Stimulated activated effector memory CD8-positive, alpha-beta T cell treated with anti-CD3 and anti-CD28 coated beads, Interleukin-12 subunit alpha, Interleukin-12 subunit beta, amount 100 ng/mL, for 72 hours (primary cell): ENCODE measurements around the gene GZMM.

ENCODE experiments used
- ATAC-seq: fragments of 150-1000 bp; cut with Tn5 transposase; 2 replicates; pipeline ENCODE4 v1.10.0; 2021
- DNase-seq, 2 donors: peaks; one replicate each; pipeline ENCODE4 v3.0.0; 2021 to 2022; ENCODE audit warnings: low spot score in 2 of 2
- H3K27ac Mint-ChIP-seq: one replicate; pipeline ENCODE4 v1.8.0; 2022; ENCODE audit warnings: mild to moderate bottlenecking, mixed read lengths
- H3K36me3 Mint-ChIP-seq: one replicate; pipeline ENCODE4 v1.8.0; 2022; ENCODE audit warnings: mild to moderate bottlenecking, mixed read lengths
- H3K4me1 Mint-ChIP-seq: one replicate; pipeline ENCODE4 v1.8.0; 2022; ENCODE audit warnings: mixed read lengths
- H3K4me3 Mint-ChIP-seq: one replicate; pipeline ENCODE4 v1.8.0; 2022; ENCODE audit warnings: mild to moderate bottlenecking, mixed read lengths
- H3K9me3 Mint-ChIP-seq: one replicate; pipeline ENCODE4 v1.8.0; 2022; ENCODE audit warnings: mixed read lengths

Gene GZMM

DNA sequence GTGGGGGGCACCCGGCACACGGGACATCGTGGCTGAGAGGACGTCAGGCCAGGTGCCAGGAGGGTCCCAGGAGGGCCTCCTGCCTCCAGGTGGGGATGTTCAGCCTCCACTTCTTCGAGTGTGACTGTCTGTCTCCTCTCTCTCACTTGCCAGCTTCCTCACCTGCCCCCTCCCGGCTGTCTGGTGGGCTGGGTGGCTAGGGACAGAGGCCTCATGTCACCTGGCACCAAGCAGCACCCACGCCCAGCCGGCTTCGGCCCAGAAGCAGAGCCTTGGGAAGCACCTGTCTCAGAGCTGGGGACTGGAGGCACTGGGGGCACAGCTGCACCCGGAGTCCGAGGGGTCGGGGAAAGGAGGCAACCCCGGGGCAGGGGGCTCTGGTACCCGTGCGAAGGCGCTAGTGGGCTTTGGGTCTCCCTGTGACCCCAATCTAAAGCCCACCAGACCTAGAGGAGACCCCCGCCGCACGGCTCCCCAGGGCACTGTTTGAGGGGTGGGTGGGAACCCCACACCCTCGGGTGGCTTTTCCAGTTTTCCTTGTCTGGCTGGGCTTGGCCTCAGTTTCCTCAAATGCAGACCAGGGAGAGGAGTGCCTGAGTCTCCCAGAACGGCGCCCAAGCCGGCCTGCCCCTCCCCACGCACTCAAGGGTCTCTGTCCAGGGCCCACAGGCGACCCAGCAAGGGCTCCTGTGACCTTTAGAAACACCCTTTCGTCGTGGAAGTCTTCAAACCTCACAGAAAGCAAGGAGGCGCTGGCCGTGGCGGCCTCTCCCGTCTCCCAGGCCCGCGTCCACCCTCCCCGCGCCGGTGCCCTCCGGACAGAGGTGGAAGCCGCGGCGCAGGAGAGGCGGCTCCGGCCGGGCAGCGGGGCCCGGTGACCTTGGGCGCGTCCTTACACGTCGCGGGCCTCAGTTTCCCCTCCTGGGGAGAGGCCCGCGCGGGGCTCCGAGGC, 45.2 kb downstream of the GZMM start:
- no peak for DNase-seq
- Mint-ChIP-seq H3K4me3 (peak overlapping the region; percentile 34), H3K36me3 (peaks cover 4% of the 10 kb centered on the region), H3K9me3 (no peaks in the 10 kb centered on the region), H3K4me1 (peaks cover 8% of the 10 kb centered on the region), H3K27ac (no peak overlapping the region)
- no peak for ATAC-seq

DNA sequence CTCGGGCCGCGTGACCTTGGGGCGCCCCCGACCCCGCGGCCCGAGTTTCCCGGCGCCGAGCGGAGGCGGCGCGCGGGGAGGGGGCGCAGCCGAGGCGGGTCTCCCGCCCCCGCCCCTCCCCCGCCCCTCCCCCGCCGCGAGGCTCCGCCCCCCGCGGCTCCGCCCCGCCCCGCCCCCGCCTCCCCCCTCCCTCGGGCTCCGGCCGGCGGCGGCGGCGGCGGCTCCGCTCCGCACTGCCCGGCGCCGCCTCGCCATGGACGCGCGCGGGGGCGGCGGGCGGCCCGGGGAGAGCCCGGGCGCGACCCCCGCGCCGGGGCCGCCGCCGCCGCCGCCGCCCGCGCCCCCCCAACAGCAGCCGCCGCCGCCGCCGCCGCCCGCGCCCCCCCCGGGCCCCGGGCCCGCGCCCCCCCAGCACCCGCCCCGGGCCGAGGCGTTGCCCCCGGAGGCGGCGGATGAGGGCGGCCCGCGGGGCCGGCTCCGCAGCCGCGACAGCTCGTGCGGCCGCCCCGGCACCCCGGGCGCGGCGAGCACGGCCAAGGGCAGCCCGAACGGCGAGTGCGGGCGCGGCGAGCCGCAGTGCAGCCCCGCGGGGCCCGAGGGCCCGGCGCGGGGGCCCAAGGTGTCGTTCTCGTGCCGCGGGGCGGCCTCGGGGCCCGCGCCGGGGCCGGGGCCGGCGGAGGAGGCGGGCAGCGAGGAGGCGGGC, 46.0 kb downstream of the GZMM start, which contains the start of gene HCN2:
Gene HCN2, plus strand, starts transcription at position 189 of the 703 bp plus-strand sequence. Its CDS starts 65 bp downstream, at position 254.
- DNase-seq (no peak), ATAC-seq (peak; percentile 4)
- Mint-ChIP-seq H3K9me3 (no peaks in the 10 kb centered on the region), H3K36me3 (peaks cover 4% of the 10 kb centered on the region), H3K4me1 (peaks cover 6% of the 10 kb centered on the region), H3K27ac (no peak within 1 kb of the TSS), H3K4me3 (peak within 1 kb of the TSS; percentile 34)

DNA sequence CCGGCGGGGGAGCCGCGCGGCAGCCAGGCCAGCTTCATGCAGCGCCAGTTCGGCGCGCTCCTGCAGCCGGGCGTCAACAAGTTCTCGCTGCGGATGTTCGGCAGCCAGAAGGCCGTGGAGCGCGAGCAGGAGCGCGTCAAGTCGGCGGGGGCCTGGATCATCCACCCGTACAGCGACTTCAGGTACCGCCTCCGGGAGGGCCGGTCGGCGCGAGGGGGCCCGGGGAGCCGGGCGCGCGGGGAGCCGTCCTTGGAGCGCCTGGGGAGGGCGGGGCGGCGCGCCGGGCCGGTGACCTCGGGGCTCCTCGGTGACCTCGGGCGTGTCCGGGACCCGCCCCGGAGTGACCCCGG, 46.5 kb downstream of the GZMM start:
- Mint-ChIP-seq H3K36me3 (peaks cover 4% of the 10 kb centered on the region), H3K27ac (no peak overlapping the region), H3K4me3 (peak overlapping the region; percentile 20), H3K9me3 (no peaks in the 10 kb centered on the region), H3K4me1 (peaks cover 6% of the 10 kb centered on the region)
- DNase-seq (no peak), ATAC-seq (peak; percentile 35)

DNA sequence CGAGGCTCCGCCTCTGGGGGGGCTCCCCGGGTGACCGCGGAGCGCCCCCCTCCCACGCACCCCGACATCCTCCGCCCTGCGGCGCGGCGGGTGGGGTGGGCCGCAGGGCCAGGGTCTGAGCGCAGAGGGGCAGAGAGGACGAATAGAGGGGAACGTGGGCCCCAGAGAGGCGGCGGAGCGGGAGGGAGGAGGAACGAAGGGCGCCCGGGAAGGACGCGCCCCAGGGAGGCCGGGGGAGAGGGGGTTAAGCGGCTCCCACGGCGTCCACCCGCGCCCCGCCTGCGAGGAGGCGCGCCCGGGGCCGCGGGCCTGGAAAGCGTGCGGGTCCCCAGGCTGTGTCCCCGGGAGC, 46.9 kb downstream of the GZMM start:
- Mint-ChIP-seq H3K4me1 (peaks cover 6% of the 10 kb centered on the region), H3K9me3 (no peaks in the 10 kb centered on the region), H3K4me3 (peak overlapping the region; percentile 20), H3K27ac (no peak overlapping the region), H3K36me3 (peaks cover 4% of the 10 kb centered on the region)
- ATAC-seq (no peak), DNase-seq (no peak)

DNA sequence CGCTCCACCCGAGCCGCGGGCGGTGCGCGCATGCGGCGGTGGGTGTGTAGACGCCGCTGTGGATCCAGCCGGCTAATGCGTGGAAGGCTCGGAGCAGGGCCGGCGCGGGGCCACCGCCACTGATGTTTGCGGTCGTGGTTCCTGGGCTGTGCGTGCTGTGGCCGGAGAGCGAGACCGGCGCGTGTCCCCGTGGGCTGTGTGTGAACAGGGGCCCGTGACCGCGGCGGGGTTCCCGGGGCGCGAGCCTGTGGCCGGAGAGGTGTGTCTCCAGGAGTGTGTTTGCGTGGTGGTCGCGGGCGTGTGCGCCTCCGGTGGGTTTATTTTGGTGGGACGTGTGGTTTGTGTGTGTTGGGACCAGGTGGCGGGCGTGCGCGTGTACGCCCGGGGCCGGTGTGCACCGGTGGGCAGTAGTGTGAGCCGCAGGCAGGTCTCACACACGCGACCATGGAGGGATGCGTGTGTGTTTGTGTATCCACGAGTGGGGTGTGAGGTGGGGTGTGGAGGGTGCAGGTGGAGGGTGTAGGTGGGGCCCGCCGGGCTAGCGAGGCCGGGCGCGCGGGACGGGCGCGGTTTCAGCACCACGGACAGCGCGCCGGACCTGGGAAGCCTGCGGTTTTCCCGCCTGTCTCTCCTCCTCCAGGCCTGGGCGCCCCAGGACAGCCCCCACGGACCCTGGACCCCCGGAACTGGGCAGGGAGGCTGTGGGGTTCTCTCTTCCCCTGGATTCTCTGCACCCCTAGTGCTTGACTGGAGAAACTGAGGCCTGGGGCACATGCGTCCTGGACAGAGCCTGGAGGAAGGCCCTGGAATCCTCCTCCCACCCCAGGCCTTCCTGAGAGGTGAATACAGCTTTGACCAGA, 47.5 kb downstream of the GZMM start:
- no peaks in the 10 kb centered on the region for H3K9me3 Mint-ChIP-seq
- peaks cover 6% of the 10 kb centered on the region for H3K4me1 Mint-ChIP-seq
- ATAC-seq: no peak
- H3K36me3 Mint-ChIP-seq: peaks cover 4% of the 10 kb centered on the region
- DNase-seq: no peak
- H3K27ac Mint-ChIP-seq: no peak overlapping the region
- peak overlapping the region; percentile 20 for H3K4me3 Mint-ChIP-seq

DNA sequence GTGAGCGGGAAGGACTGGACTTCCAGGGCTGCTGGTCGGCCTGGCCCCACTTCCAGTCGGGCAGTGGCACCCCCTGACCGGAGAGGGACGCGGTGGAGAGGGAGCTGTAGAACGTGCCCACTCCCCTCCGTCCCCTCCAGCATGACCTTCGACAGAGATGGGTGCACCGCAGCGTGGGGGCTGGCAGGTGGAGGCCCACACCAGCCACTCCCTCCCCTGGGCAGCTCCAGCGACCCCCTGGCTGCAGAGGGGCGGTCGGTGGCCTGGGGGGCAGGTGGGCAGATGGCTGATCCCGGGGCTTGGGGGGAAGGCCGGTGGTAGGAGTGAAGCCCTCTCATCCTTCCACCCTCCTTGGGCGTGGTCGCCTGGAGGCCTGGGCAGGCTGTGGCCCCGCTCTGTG, 48.2 kb downstream of the GZMM start:
- ATAC-seq (no peak), DNase-seq (no peak)
- no peaks in the 10 kb centered on the region for H3K9me3 Mint-ChIP-seq
- peaks cover 6% of the 10 kb centered on the region for H3K4me1 Mint-ChIP-seq
- no peak overlapping the region for H3K27ac Mint-ChIP-seq
- H3K36me3 Mint-ChIP-seq: peaks cover 4% of the 10 kb centered on the region
- H3K4me3 Mint-ChIP-seq: no peak overlapping the region

DNA sequence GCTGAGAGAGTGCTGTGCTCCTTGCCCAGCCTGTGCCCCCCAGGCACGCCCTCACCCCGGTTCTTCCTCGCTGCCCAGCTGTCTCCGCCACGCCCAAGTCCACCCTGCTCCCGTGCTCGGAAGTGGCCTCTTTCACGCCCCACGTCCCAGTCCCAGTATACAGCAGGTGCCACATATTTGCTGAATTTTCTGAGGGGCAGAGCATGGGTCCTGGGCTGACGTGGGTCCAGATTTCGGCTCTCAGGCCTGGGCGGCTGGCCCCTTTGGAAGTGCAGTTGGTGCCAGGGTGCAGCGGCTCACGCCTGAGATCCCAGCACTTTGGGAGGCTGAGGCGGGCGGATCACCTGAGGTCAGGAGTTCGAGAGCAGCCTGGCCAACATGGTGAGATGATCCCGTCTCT, 49.2 kb downstream of the GZMM start:
- H3K27ac Mint-ChIP-seq: no peak overlapping the region
- no peak for DNase-seq
- no peak for ATAC-seq
- H3K4me3 Mint-ChIP-seq: no peak overlapping the region
- peaks cover 5% of the 10 kb centered on the region for H3K4me1 Mint-ChIP-seq
- no peaks in the 10 kb centered on the region for H3K9me3 Mint-ChIP-seq
- H3K36me3 Mint-ChIP-seq: peaks cover 4% of the 10 kb centered on the region

DNA sequence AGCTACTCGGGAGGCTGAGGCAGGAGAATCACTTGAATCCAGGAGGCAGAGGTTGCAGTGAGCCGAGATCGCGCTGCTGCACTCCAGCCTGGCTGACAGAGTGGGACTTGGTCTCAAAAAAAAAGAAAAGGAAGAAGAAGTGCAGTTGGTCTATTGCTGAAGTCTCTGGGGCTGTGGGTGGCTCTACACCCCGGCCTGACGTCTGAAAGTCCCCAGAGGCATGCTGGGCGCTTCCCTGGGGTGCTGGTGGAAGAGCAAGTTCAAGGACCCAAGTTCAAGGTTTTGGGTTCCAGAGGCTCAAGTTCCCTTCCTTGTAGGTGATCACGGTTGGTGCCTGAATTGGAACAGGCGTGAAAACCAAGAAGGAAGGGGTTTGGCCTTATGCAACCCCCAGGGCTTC, 49.7 kb downstream of the GZMM start:
- peaks cover under 1% of the 10 kb centered on the region for H3K4me1 Mint-ChIP-seq
- H3K36me3 Mint-ChIP-seq: peaks cover 4% of the 10 kb centered on the region
- DNase-seq: no peak
- H3K9me3 Mint-ChIP-seq: no peaks in the 10 kb centered on the region
- no peak for ATAC-seq
- no peak overlapping the region for H3K27ac Mint-ChIP-seq
- no peak overlapping the region for H3K4me3 Mint-ChIP-seq

DNA sequence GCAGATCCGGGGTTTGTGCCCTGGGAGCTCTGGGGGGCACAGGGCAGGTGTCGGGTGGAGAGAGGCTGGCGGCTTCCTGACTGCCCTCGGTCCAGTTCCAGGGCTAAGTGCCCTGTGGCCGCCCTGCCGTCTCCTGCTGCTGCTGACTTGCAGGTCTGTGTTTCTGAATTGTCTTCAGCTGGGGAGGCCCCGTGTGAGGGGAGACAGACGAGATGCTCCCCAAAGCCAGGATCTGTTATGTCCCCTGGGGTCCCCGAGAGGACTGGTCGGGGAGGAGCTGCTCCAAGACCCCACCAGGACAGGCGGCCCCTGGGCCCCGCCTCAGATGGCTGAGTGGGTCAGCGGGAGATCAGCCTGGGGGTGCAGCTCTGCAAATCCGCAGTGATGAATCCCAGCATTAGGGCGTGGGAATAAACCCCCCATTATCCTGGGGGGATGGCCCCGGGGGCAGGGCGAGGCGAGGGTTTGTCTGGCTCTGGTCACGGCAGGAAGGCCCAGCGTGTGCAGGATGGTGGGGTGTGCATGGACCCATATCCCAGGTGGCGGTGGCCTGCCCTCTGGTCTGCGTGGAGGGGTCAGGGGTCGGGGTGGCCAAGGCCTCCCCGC, 50.5 kb downstream of the GZMM start:
- DNase-seq (no peak), ATAC-seq (no peak)
- peaks cover 4% of the 10 kb centered on the region for H3K36me3 Mint-ChIP-seq
- H3K27ac Mint-ChIP-seq: no peak overlapping the region
- no peaks in the 10 kb centered on the region for H3K9me3 Mint-ChIP-seq
- H3K4me1 Mint-ChIP-seq: no peaks in the 10 kb centered on the region
- no peak overlapping the region for H3K4me3 Mint-ChIP-seq

DNA sequence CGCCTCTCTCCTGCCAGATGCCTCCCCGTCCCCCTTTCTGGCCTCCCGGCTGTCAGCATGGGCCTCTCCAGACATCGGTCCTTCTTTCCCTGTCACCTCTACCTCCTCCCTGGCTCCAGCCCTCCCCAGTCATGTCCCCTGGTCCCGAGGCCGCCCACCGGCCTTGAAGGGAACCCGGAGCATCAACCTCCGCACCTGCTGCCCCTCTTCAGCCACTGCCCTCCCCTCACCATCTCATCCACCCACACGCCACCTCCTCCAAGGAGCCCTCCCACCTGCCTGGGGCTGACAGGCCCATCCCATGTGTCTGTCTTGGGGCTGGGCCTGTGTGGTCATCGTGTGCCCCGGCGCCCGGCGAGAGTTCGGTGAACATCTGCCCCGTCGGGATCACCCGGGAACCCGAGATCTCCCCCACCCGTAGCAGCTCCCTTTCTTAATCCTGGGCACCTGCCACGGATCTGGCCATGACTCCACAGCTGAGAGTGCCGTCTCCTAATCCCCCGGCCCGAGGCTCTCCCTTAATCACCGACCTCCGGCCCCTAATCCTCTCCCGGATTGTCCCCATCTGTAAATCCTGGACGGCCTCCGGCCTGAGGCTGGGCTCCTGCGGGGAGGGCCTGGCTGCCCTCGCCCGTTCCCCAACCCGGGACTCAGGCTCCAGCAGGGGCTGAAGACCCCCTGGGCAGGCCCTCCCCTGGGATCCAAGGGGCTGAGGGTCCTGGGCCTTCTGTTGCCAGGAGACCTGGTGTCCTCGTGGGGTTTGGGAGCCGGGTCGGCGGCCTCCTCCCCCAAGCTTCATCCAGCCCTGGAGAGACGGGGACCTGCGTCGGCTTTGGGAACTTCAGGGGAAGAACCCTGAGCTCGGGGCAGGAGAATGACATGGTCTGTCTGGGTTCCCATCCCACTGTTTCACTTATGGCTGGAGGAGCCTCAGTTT, 51.7 kb downstream of the GZMM start:
- DNase-seq (no peak), ATAC-seq (no peak)
- no peaks in the 10 kb centered on the region for H3K9me3 Mint-ChIP-seq
- peaks cover 4% of the 10 kb centered on the region for H3K36me3 Mint-ChIP-seq
- no peak overlapping the region for H3K27ac Mint-ChIP-seq
- no peaks in the 10 kb centered on the region for H3K4me1 Mint-ChIP-seq
- no peak overlapping the region for H3K4me3 Mint-ChIP-seq

DNA sequence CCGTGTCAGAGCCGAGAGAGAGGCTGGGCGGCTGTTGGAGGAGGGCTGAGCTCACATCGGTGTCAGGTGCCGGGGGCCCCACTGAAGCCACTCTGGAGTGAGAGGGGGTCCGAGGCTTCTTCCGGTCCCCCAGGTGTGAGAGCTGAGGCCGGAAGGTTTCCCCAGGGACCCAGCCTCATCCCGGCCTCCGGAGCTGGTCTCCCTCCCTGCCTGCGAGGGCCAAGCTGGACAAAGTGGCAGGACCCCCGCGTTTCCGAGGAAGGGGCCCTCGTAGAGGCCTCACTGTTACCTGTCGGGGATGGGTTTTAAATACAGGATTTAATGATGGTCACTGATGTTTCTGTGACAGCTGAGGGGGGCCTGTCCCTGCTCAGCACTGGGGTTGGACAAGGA, 52.4 kb downstream of the GZMM start:
- ATAC-seq (no peak), DNase-seq (no peak)
- Mint-ChIP-seq H3K4me3 (no peak overlapping the region), H3K27ac (no peak overlapping the region), H3K9me3 (no peaks in the 10 kb centered on the region), H3K4me1 (no peaks in the 10 kb centered on the region), H3K36me3 (peaks cover 4% of the 10 kb centered on the region)

DNA sequence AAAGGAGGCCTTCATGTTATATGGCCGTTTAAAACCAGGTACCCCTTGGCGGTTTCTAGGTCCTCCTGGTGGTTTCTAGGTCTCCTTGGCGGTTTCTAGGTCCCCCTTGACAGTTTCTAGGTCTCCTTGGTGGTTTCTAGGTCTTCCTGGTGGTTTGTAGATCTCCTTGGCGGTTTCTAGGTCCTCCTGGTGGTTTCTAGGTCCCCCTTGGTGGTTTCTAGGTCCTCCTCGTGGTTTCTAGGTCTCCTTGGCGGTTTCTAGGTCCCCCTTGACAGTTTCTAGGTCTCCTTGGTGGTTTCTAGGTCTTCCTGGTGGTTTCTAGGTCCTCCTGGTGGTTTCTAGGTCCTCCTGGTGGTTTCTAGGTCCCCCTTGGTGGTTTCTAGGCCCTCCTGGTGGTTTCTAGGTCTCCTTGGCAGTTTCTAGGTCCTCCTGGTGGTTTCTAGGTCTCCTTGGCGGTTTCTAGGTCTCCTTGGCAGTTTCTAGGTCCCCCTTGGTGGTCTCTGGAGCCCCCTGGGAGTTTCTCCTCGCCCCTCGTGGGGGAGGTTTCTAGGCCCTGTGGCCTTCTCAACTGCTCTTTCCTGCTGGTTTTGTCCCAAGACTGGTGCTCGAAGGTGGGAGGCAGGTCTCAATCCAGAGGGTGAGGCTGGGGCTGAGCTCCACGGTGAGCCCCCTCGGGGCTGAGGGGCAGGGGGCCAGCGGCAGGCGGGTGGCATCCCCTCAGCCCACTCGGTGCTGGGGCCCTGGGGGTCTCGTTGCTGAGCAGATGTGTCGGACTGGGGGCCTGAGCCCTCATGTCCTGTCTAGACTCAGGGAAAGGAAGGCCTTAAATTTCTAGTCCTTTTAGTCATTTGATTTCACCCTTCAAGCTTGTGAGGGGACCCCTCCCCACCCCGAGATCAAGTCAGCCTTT, 53.8 kb downstream of the GZMM start:
- Mint-ChIP-seq H3K9me3 (no peaks in the 10 kb centered on the region), H3K4me3 (no peak overlapping the region), H3K36me3 (peaks cover 4% of the 10 kb centered on the region), H3K27ac (no peak overlapping the region), H3K4me1 (no peaks in the 10 kb centered on the region)
- ATAC-seq (no peak), DNase-seq (no peak)
